ENCODE results near the gene SNX22.

DNA sequence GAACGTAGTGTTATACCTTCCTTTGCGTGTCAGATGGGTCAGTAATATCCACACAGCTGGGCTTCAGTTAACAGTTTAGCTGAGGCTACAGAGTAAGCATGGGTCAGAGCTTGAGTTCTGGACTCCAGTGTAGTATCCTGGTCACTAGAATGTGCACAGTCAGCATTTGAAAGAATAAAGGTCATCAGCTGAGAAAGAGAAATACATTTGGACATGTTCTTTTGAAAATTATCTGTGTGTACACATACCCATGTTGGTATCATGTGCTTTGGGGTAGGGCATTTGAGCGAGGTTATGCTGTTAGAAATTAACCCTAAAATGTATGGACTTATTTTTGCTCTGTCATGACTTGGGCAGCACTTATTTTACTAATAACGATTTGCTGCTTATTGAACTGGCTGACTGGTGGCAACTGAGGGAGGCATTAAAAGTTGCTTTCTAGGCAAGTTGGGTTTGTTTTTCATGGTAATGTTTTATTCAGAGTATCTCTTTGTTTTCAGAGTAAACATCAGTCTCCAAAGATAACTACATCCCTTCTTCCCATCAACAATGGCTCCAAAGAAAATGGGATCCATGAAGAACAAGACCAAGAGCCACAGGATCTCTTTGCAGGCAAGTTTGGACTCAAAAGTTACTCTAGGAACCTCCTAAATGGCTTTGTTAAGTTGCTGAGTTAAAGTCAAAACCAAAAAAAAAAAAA is 39.3 kb upstream of the SNX22 start:
- TF ChIP-seq, protein P1, sequence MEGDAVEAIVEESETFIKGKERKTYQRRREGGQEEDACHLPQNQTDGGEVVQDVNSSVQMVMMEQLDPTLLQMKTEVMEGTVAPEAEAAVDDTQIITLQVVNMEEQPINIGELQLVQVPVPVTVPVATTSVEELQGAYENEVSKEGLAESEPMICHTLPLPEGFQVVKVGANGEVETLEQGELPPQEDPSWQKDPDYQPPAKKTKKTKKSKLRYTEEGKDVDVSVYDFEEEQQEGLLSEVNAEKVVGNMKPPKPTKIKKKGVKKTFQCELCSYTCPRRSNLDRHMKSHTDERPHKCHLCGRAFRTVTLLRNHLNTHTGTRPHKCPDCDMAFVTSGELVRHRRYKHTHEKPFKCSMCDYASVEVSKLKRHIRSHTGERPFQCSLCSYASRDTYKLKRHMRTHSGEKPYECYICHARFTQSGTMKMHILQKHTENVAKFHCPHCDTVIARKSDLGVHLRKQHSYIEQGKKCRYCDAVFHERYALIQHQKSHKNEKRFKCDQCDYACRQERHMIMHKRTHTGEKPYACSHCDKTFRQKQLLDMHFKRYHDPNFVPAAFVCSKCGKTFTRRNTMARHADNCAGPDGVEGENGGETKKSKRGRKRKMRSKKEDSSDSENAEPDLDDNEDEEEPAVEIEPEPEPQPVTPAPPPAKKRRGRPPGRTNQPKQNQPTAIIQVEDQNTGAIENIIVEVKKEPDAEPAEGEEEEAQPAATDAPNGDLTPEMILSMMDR (IDR thresholded peaks at IDR 0.05): no peak
- no peak for TF ChIP-seq POLR2A (IDR thresholded peaks at IDR 0.05)

Measured in lower leg skin (tissue), 3 donors.